Measurements from ENCODE around the gene SPEF2. TPM values are rescaled to one million over a fixed set of nuclear protein-coding genes. Genes with fewer than 3 reads are reported as not detected.

SPEF2 gene
- total and polyA plus RNA-seq, 2 donors (not counting 1 experiment from before 2014, with no cell fraction given): 0.31 to 0.59 TPM

DNA sequence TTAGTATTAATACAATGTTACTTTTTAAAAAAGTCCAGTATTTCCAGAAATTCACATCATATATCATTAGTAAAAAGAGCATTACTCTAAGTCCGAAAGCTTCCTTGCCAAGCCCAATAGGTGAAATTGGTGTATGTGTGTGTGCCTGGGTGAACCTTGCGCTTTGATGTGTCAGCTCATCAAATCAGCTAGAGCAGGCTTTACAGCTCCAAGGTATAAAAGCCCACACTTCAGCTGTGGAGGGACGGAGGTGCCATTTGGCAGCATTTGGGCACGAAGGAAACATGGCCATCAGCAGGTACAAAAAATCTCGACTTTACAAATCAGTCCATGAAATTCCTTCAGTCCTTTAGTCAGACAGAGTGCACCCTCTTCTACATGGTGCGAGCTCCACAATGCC, 162.6 kb downstream of the SPEF2 start:
- DNase-seq: no peak
- Histone ChIP-seq H4K20me1 (ENCODE audit: control insufficient read depth, insufficient read depth, low read length, poor library complexity, severe bottlenecking) (no peaks in the 10 kb centered on the region), H3K9ac (ENCODE audit: low read length) (no peak overlapping the region), H3K4me2 (replicated peaks; ENCODE audit: low read depth, low read length, poor library complexity, severe bottlenecking) (no peak overlapping the region), H3K4me1 (ENCODE audit: control insufficient read depth in 2 of 2, insufficient read depth in 2 of 2, low read length in 2 of 2) (no peaks in the 10 kb centered on the region), H3K36me3 (replicated peaks in 1 of 2; ENCODE audit: control extremely low read depth in 1 of 2, control insufficient read depth in 1 of 2, extremely low read depth in 1 of 2, insufficient read depth in 2 of 2, low read length in 1 of 2) (no peaks in the 10 kb centered on the region), H3K4me3 (ENCODE audit: control extremely low read depth in 1 of 5, extremely low read depth in 1 of 5, insufficient read depth in 1 of 5, low read depth in 2 of 5, low read length in 4 of 5) (no peak overlapping the region), H3K79me2 (ENCODE audit: control insufficient read depth, insufficient read depth, low read length) (no peaks in the 10 kb centered on the region), H3K9me3 (ENCODE audit: control extremely low read depth in 1 of 3, control insufficient read depth in 2 of 3, insufficient read depth in 1 of 3, low read length in 2 of 3) (no peaks in the 10 kb centered on the region), H3K27me3 (replicated peaks in 1 of 4; ENCODE audit: control extremely low read depth in 1 of 4, control insufficient read depth in 3 of 4, insufficient read depth in 4 of 4, low read length in 3 of 4) (no peaks in the 10 kb centered on the region), H2AFZ (ENCODE audit: insufficient read depth, low read depth, low read length, poor library complexity, severe bottlenecking) (no peak overlapping the region), H3K27ac (ENCODE audit: low read length in 2 of 2) (no peak overlapping the region)
- no peak overlapping the region for H3K27ac Mint-ChIP-seq
- H3K4me1 Mint-ChIP-seq: no peaks in the 10 kb centered on the region
- H3K27me3 Mint-ChIP-seq: no peaks in the 10 kb centered on the region
- CTCF ChIA-PET: interaction anchor here (0.7 to 6.7 kb wide), 3 partner anchors 10 to 146 kb away, joined by 3 to 54 read pairs (median 3); no protein-coding TSS in a partner anchor
- intact Hi-C loops (cut with micrococcal nuclease): no loop called here
- no peak for ATAC-seq (ENCODE audit: low read depth)
- WGBS (ENCODE audit: insufficient coverage): 75% methylated on average over 4 of the region's 6 CpGs
- no peak overlapping the region for H3K4me3 Mint-ChIP-seq
- TF ChIP-seq EZH2 (IDR thresholded peaks at IDR 0.05; ENCODE audit: borderline replicate concordance, insufficient read depth, low read depth, low read length, poor library complexity, severe bottlenecking): no peak
- TF ChIP-seq, protein P1, sequence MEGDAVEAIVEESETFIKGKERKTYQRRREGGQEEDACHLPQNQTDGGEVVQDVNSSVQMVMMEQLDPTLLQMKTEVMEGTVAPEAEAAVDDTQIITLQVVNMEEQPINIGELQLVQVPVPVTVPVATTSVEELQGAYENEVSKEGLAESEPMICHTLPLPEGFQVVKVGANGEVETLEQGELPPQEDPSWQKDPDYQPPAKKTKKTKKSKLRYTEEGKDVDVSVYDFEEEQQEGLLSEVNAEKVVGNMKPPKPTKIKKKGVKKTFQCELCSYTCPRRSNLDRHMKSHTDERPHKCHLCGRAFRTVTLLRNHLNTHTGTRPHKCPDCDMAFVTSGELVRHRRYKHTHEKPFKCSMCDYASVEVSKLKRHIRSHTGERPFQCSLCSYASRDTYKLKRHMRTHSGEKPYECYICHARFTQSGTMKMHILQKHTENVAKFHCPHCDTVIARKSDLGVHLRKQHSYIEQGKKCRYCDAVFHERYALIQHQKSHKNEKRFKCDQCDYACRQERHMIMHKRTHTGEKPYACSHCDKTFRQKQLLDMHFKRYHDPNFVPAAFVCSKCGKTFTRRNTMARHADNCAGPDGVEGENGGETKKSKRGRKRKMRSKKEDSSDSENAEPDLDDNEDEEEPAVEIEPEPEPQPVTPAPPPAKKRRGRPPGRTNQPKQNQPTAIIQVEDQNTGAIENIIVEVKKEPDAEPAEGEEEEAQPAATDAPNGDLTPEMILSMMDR (IDR thresholded peaks at IDR 0.05): no peak
- POLR2A ChIA-PET: no interaction called here
- H3K9me3 Mint-ChIP-seq (ENCODE audit: insufficient read depth): no peaks in the 10 kb centered on the region

DNA sequence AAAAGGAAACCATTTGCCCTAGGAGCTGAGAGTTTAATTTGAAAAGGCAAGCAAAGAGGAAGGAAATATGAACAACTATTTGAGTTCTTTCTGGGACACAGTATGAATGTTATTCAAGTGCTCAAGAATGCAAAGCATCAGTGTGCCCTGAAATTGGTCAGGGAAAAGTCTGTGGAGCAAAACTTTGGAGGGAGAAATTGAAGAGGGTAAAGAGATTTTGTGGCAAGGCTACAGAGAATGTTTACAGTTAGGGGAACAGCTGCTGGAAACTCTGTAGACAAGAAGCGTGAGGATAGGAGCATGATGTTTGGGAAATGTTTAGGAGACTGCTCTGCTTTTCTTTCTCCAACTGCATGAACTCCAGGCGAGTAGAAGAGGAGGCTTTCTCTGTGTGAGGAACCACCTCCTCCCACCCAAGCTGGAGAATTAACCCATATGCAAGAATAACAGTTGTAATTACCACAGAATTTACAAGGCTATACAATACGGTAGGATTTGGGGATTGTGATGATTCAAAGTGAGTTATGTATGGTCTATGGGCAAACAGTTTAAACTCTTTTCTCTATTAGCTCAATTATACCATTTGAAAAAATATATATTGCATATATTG, 163.6 kb downstream of the SPEF2 start:
- no peaks in the 10 kb centered on the region for H3K36me3 ChIP-seq (replicated peaks in 1 of 2; ENCODE audit: control extremely low read depth in 1 of 2, control insufficient read depth in 1 of 2, extremely low read depth in 1 of 2, insufficient read depth in 2 of 2, low read length in 1 of 2)
- no peaks in the 10 kb centered on the region for H3K9me3 Mint-ChIP-seq (ENCODE audit: insufficient read depth)
- intact Hi-C loops (cut with micrococcal nuclease): no loop called here
- TF ChIP-seq EZH2 (IDR thresholded peaks at IDR 0.05; ENCODE audit: borderline replicate concordance, insufficient read depth, low read depth, low read length, poor library complexity, severe bottlenecking): no peak
- TF ChIP-seq, protein P1 (IDR thresholded peaks at IDR 0.05): no peak
- no peaks in the 10 kb centered on the region for H3K27me3 ChIP-seq (replicated peaks in 1 of 4; ENCODE audit: control extremely low read depth in 1 of 4, control insufficient read depth in 3 of 4, insufficient read depth in 4 of 4, low read length in 3 of 4)
- no peak overlapping the region for H3K4me2 ChIP-seq (replicated peaks; ENCODE audit: low read depth, low read length, poor library complexity, severe bottlenecking)
- no peaks in the 10 kb centered on the region for H3K79me2 ChIP-seq (ENCODE audit: control insufficient read depth, insufficient read depth, low read length)
- DNase-seq (no peak), ATAC-seq (ENCODE audit: low read depth) (no peak)
- H2AFZ ChIP-seq (ENCODE audit: insufficient read depth, low read depth, low read length, poor library complexity, severe bottlenecking): no peak overlapping the region
- H4K20me1 ChIP-seq (ENCODE audit: control insufficient read depth, insufficient read depth, low read length, poor library complexity, severe bottlenecking): no peaks in the 10 kb centered on the region
- ChIA-PET POLR2A (no interaction called here), CTCF (interaction anchor here (0.7 to 6.7 kb wide), 3 partner anchors 11 to 145 kb away, joined by 3 to 54 read pairs (median 3); no protein-coding TSS in a partner anchor)
- H3K9ac ChIP-seq (ENCODE audit: low read length): no peak overlapping the region
- no peak overlapping the region for H3K4me3 ChIP-seq (ENCODE audit: control extremely low read depth in 1 of 5, extremely low read depth in 1 of 5, insufficient read depth in 1 of 5, low read depth in 2 of 5, low read length in 4 of 5)
- no peaks in the 10 kb centered on the region for H3K4me1 ChIP-seq (ENCODE audit: control insufficient read depth in 2 of 2, insufficient read depth in 2 of 2, low read length in 2 of 2)
- no peak overlapping the region for H3K4me3 Mint-ChIP-seq
- no peaks in the 10 kb centered on the region for H3K9me3 ChIP-seq (ENCODE audit: control extremely low read depth in 1 of 3, control insufficient read depth in 2 of 3, insufficient read depth in 1 of 3, low read length in 2 of 3)
- no peaks in the 10 kb centered on the region for H3K27me3 Mint-ChIP-seq
- no CpG with 5 or more reads among the region's 3 CpGs for WGBS (ENCODE audit: insufficient coverage)
- H3K27ac ChIP-seq (ENCODE audit: low read length in 2 of 2): no peak overlapping the region
- H3K27ac Mint-ChIP-seq: no peak overlapping the region
- H3K4me1 Mint-ChIP-seq: no peaks in the 10 kb centered on the region
